ENCODE results near the gene TNS3. TPM values are rescaled to one million over a fixed set of nuclear protein-coding genes. Genes with fewer than 3 reads are reported as not detected.

TNS3 gene
- total and polyA plus RNA-seq, 10 of the 15 experiments (the other 5 are each of a cell fraction or from before 2014, with no cell fraction given) = 0.27 to 2.7 (median 0.79) TPM

GRCh38 chr7:47466832-47467231 is 115.1 kb downstream of the TNS3 start:
- Histone ChIP-seq H3K9ac (ENCODE audit: control insufficient read depth, insufficient read depth, low read length) (no peak overlapping the region), H4K20me1 (ENCODE audit: control insufficient read depth, insufficient read depth) (no peaks in the 10 kb centered on the region), H2AFZ (ENCODE audit: control insufficient read depth, low read depth, low read length) (no peak overlapping the region), H3K27ac (ENCODE audit: control insufficient read depth, insufficient read depth) (no peak overlapping the region), H3K4me2 (ENCODE audit: control insufficient read depth, insufficient read depth) (no peak overlapping the region), H3K4me1 (ENCODE audit: control insufficient read depth, insufficient read depth, low read length) (no peaks in the 10 kb centered on the region), H3K27me3 (replicated peaks in 1 of 2; ENCODE audit: control insufficient read depth in 2 of 2, insufficient read depth in 2 of 2, low read length in 1 of 2) (peaks cover 0 to 2% of the 10 kb centered on the region in 2 experiments; a peak in 2 of 4 replicates), H3K4me3 (no peak overlapping the region), H3K79me2 (ENCODE audit: control insufficient read depth, insufficient read depth, low read length) (no peaks in the 10 kb centered on the region), H3K9me3 (replicated peaks; ENCODE audit: control insufficient read depth, insufficient read depth, low read length) (no peaks in the 10 kb centered on the region), H3K36me3 (ENCODE audit: control insufficient read depth in 2 of 2, insufficient read depth in 2 of 2, low read length in 1 of 2) (no peaks in the 10 kb centered on the region)
- ChIA-PET RAD21 (ENCODE audit: unreplicated experiment) (no interaction called here), CTCF (interaction anchor here (1.0 kb wide), 1 partner anchor 201 kb away, joined by 3 read pairs; no protein-coding TSS in a partner anchor), SMC1A (ENCODE audit: uncharacterized antibody, unreplicated experiment) (interaction anchor here (0.5 kb wide), 1 partner anchor 1993 kb away, joined by 3 read pairs; no protein-coding TSS in a partner anchor), POLR2A (no interaction called here)
- intact Hi-C loops (cut with micrococcal nuclease; ENCODE audit: unreplicated experiment) (no loop called here), in situ Hi-C loops (cut with MboI) (no loop called here)
- no peak for DNase-seq (ENCODE audit: low read depth, low spot score)
- FAIRE-seq = no peak
- BruUV-seq (replicated peaks) = no TSS peak
- WGBS (ENCODE audit: insufficient coverage, insufficient replicate concordance, low lambda C conversion rate, missing lambda C conversion rate) = 59% methylated on average over 4 of the region's 4 CpGs
- ATAC-seq = no peak
- TF ChIP-seq HCFC1 (IDR thresholded peaks at IDR 0.05; ENCODE audit: low read length) (no peak), ATF7 (IDR thresholded peaks at IDR 0.05; ENCODE audit: low read depth) (no peak), TBL1XR1 (IDR thresholded peaks at IDR 0.05; ENCODE audit: low read depth, low read length) (no peak), HSF1 (IDR thresholded peaks at IDR 0.05; ENCODE audit: low read depth, low read length) (no peak), MYC (IDR thresholded peaks at IDR 0.05; ENCODE audit: insufficient read depth, insufficient read length, insufficient replicate concordance, low read length, severe bottlenecking) (no peak), RBBP5 (conservative IDR thresholded peaks at IDR 0.05) (no peak), E4F1 (IDR thresholded peaks at IDR 0.05; ENCODE audit: borderline replicate concordance, partially characterized antibody) (no peak), MAX (IDR thresholded peaks at IDR 0.05; ENCODE audit: low read depth, low read length) (no peak), SUPT20H (IDR thresholded peaks at IDR 0.05; ENCODE audit: borderline replicate concordance, control insufficient read depth, low read depth, low read length) (no peak), CHD1 (IDR thresholded peaks at IDR 0.05; ENCODE audit: low read depth, low read length) (no peak), USF1 (IDR thresholded peaks at IDR 0.05; ENCODE audit: borderline replicate concordance, extremely low read length, insufficient read depth, low read depth, low read length) (no peak), SKIL (IDR thresholded peaks at IDR 0.05; ENCODE audit: low read depth, poor library complexity, severe bottlenecking) (no peak), ZSCAN29 (IDR thresholded peaks at IDR 0.05) (no peak), GABPA (IDR thresholded peaks at IDR 0.05; ENCODE audit: low read depth) (no peak), PAX5 (IDR thresholded peaks at IDR 0.05; ENCODE audit: borderline replicate concordance, low read depth, low read length) (no peak), ZBED1 (IDR thresholded peaks at IDR 0.05; ENCODE audit: borderline replicate concordance) (no peak), POU2F2 (IDR thresholded peaks at IDR 0.05; ENCODE audit: borderline replicate concordance, low read depth, low read length) (no peak), NFIC (IDR thresholded peaks at IDR 0.05; ENCODE audit: low read depth, low read length) (no peak)

Data from GM12878 (cell line).